ENCODE measurements around the gene NIM1K. TPM values are rescaled to one million over a fixed set of nuclear protein-coding genes. Genes with fewer than 3 reads are reported as not detected.

The NIM1K gene
- polyA plus RNA-seq, 2 donors = 0.12 to 0.21 TPM

DNA sequence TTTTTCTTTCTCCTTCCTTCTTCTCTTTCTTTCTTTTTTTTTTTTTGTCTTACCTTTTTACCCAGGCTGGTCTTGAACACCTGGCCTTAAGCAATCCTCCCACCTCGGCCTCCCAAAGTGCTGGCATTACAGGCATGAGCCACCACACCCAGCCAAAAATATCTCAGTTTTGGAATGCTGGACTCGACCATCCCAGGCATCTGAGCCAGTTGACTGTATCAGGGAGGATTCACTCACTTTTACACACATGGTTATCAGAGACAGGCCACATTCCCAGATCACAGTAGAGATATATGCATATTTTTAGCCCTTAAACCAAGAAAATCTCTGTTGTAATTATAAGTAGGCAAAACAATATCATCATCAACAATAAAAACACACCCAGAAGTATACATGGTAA, 21.9 kb downstream of the NIM1K start:
- Histone ChIP-seq H3K27me3 (ENCODE audit: control insufficient read depth in 1 of 2, insufficient read depth in 2 of 2, low read length in 2 of 2) (no peaks in the 10 kb centered on the region), H3K4me1 (ENCODE audit: control insufficient read depth in 2 of 2, insufficient read depth in 2 of 2, low read length in 1 of 2) (no peaks in the 10 kb centered on the region), H3K4me3 (ENCODE audit: low read depth in 1 of 2, low read length in 2 of 2) (no peak overlapping the region), H3K9me3 (ENCODE audit: control insufficient read depth in 2 of 2, insufficient read depth in 1 of 2, low read depth in 1 of 2, low read length in 1 of 2) (no peaks in the 10 kb centered on the region), H3K27ac (ENCODE audit: low read depth in 2 of 2, low read length in 1 of 2) (no peak overlapping the region), H3K36me3 (ENCODE audit: control insufficient read depth in 2 of 2, insufficient read depth in 2 of 2, low read length in 1 of 2) (no peaks in the 10 kb centered on the region)
- WGBS, 2 donors = 68 to 69% methylated on average over 2 of the region's 2 CpGs

DNA sequence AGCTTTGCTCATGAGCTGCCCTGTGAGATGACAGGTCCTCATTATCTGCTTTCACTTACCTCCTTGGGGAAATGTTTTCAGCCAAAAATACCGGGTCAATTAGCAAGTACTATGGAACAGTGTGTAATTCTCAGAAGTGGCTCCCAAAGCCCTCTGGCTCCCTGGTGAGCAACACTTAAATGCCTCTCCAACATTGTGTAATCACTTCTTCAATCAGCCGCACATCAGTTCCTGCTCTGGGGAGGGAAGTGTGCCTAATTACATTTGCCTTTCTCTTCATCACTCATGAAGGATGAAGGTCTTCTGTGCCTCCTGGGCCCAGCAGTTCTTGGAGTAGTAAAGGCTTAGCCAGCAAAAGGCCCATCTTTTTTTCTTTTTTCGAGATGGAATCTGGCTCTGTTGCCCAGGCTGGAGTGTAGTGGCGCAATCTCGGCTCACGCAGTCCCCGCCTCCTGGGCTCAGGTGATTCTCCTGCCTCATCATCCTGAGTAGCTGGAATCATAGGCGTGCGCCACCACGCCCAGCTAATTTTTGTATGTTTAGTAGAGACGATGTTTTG, 23.1 kb downstream of the NIM1K start:
- H3K27ac ChIP-seq (ENCODE audit: low read depth in 2 of 2, low read length in 1 of 2) = peak overlapping the region in 1 of 2 donors; percentile 1
- H3K4me1 ChIP-seq (ENCODE audit: control insufficient read depth in 2 of 2, insufficient read depth in 2 of 2, low read length in 1 of 2) = no peaks in the 10 kb centered on the region
- no peaks in the 10 kb centered on the region for H3K27me3 ChIP-seq (ENCODE audit: control insufficient read depth in 1 of 2, insufficient read depth in 2 of 2, low read length in 2 of 2)
- no peaks in the 10 kb centered on the region for H3K9me3 ChIP-seq (ENCODE audit: control insufficient read depth in 2 of 2, insufficient read depth in 1 of 2, low read depth in 1 of 2, low read length in 1 of 2)
- H3K4me3 ChIP-seq (ENCODE audit: low read depth in 1 of 2, low read length in 2 of 2) = no peak overlapping the region
- H3K36me3 ChIP-seq (ENCODE audit: control insufficient read depth in 2 of 2, insufficient read depth in 2 of 2, low read length in 1 of 2) = no peaks in the 10 kb centered on the region
- 55 to 76% methylated on average over 11 of the region's 11 CpGs for WGBS, 2 donors

GRCh38 chr5:43216941-43217340, 24.9 kb downstream of the NIM1K start:
- WGBS, 2 donors = 68 to 71% methylated on average over 2 of the region's 2 CpGs
- H3K4me1 ChIP-seq (ENCODE audit: control insufficient read depth in 2 of 2, insufficient read depth in 2 of 2, low read length in 1 of 2) = no peaks in the 10 kb centered on the region
- H3K36me3 ChIP-seq (ENCODE audit: control insufficient read depth in 2 of 2, insufficient read depth in 2 of 2, low read length in 1 of 2) = no peaks in the 10 kb centered on the region

GRCh38 chr5:43219120-43219519, 27.1 kb downstream of the NIM1K start:
- Histone ChIP-seq H3K9me3 (ENCODE audit: control insufficient read depth in 2 of 2, insufficient read depth in 1 of 2, low read depth in 1 of 2, low read length in 1 of 2) (no peaks in the 10 kb centered on the region), H3K27me3 (ENCODE audit: control insufficient read depth in 1 of 2, insufficient read depth in 2 of 2, low read length in 2 of 2) (no peaks in the 10 kb centered on the region), H3K4me3 (ENCODE audit: low read depth in 1 of 2, low read length in 2 of 2) (no peak overlapping the region), H3K27ac (ENCODE audit: low read depth in 2 of 2, low read length in 1 of 2) (no peak overlapping the region), H3K4me1 (ENCODE audit: control insufficient read depth in 2 of 2, insufficient read depth in 2 of 2, low read length in 1 of 2) (no peaks in the 10 kb centered on the region), H3K36me3 (ENCODE audit: control insufficient read depth in 2 of 2, insufficient read depth in 2 of 2, low read length in 1 of 2) (no peaks in the 10 kb centered on the region)
- WGBS, 2 donors = 74 to 82% methylated on average over 1 of the region's 1 CpG

More at GRCh38 chr5:43216941-43217340, 24.9 kb downstream of the NIM1K start:
- Histone ChIP-seq H3K4me3 (ENCODE audit: low read depth in 1 of 2, low read length in 2 of 2) (no peak overlapping the region), H3K9me3 (ENCODE audit: control insufficient read depth in 2 of 2, insufficient read depth in 1 of 2, low read depth in 1 of 2, low read length in 1 of 2) (no peaks in the 10 kb centered on the region), H3K27ac (ENCODE audit: low read depth in 2 of 2, low read length in 1 of 2) (no peak overlapping the region), H3K27me3 (ENCODE audit: control insufficient read depth in 1 of 2, insufficient read depth in 2 of 2, low read length in 2 of 2) (no peaks in the 10 kb centered on the region)

DNA sequence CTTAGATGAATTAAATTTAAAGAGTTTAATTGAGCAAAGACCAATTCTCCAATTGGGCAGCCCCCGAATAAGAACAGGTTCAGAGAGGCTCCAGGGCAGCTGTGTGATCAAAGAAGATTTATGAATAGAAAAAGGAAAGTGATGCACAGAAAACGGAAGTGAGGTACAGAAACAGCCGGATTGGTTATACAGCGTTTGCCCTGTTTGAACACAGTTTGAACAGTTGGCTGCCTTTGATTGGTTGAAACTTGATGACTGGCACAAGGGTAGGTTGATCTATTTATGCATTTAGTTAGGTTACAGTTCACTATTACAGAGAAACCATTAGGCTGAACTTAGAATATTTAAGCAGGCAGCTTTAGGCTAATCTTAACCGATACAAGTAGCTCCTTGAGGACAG, 29.5 kb downstream of the NIM1K start:
- 85 to 86% methylated on average over 5 of the region's 5 CpGs for WGBS, 2 donors
- Histone ChIP-seq H3K27me3 (ENCODE audit: control insufficient read depth in 1 of 2, insufficient read depth in 2 of 2, low read length in 2 of 2) (no peaks in the 10 kb centered on the region), H3K36me3 (ENCODE audit: control insufficient read depth in 2 of 2, insufficient read depth in 2 of 2, low read length in 1 of 2) (no peaks in the 10 kb centered on the region), H3K4me1 (ENCODE audit: control insufficient read depth in 2 of 2, insufficient read depth in 2 of 2, low read length in 1 of 2) (no peaks in the 10 kb centered on the region), H3K4me3 (ENCODE audit: low read depth in 1 of 2, low read length in 2 of 2) (no peak overlapping the region), H3K9me3 (ENCODE audit: control insufficient read depth in 2 of 2, insufficient read depth in 1 of 2, low read depth in 1 of 2, low read length in 1 of 2) (no peaks in the 10 kb centered on the region), H3K27ac (ENCODE audit: low read depth in 2 of 2, low read length in 1 of 2) (no peak overlapping the region)

DNA sequence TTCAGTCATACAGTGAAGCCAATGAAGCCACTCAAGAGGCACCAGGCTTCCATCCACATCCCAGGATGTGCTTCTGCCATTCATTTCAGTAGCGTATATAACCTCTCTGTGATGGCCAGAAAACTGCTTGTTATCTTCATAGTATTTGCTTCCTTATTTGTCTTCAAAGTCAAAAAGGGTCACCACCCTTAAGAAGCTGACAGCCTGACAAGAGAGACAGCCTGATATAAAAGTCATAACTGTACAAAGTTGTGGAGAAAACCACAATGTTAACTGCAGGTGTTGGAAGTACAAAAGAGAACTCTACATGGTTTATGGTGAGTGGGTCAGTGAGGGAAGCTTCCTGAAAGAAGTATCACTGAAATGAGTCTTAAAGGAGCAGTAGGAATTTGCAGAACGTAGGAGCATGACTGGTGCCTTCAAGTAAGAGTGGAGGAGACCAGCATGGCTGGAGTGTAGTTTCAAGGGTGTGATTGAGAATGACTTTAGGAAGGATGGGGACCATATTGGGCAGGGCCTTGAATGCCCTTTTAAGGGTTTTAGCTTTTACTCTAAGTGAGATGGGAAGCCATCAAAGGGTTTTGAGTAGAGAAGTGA, 33.7 kb downstream of the NIM1K start:
- H3K27me3 ChIP-seq (ENCODE audit: control insufficient read depth in 1 of 2, insufficient read depth in 2 of 2, low read length in 2 of 2) = no peaks in the 10 kb centered on the region
- H3K4me3 ChIP-seq (ENCODE audit: low read depth in 1 of 2, low read length in 2 of 2) = no peak overlapping the region
- no peaks in the 10 kb centered on the region for H3K36me3 ChIP-seq (ENCODE audit: control insufficient read depth in 2 of 2, insufficient read depth in 2 of 2, low read length in 1 of 2)
- no peaks in the 10 kb centered on the region for H3K9me3 ChIP-seq (ENCODE audit: control insufficient read depth in 2 of 2, insufficient read depth in 1 of 2, low read depth in 1 of 2, low read length in 1 of 2)
- H3K27ac ChIP-seq (ENCODE audit: low read depth in 2 of 2, low read length in 1 of 2) = no peak overlapping the region
- H3K4me1 ChIP-seq (ENCODE audit: control insufficient read depth in 2 of 2, insufficient read depth in 2 of 2, low read length in 1 of 2) = no peaks in the 10 kb centered on the region
- WGBS, 2 donors = 70 to 80% methylated on average over 2 of the region's 2 CpGs

DNA sequence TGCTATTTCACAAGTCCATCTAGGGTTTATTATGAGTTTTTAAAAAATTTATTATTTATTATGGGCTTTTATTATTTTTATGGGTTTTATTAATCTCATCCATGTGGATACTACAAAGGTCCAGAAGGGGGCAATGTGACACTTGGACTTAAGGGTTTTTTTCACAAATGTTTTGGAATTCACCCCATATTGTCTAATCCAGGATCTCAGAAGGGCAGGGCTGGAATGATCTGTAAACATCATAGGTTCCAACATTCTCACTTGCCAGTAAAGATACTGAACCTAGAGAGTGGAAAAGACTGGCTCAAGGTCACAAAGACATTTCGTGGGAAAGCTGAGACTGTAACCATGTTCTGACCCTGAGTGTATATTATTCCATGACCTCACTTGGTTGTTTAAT, 35.6 kb downstream of the NIM1K start:
- Histone ChIP-seq H3K36me3 (ENCODE audit: control insufficient read depth in 2 of 2, insufficient read depth in 2 of 2, low read length in 1 of 2) (no peaks in the 10 kb centered on the region), H3K4me1 (ENCODE audit: control insufficient read depth in 2 of 2, insufficient read depth in 2 of 2, low read length in 1 of 2) (peaks cover 0 to 4% of the 10 kb centered on the region in 2 donors), H3K9me3 (ENCODE audit: control insufficient read depth in 2 of 2, insufficient read depth in 1 of 2, low read depth in 1 of 2, low read length in 1 of 2) (no peaks in the 10 kb centered on the region), H3K4me3 (ENCODE audit: low read depth in 1 of 2, low read length in 2 of 2) (no peak overlapping the region), H3K27ac (ENCODE audit: low read depth in 2 of 2, low read length in 1 of 2) (no peak overlapping the region), H3K27me3 (ENCODE audit: control insufficient read depth in 1 of 2, insufficient read depth in 2 of 2, low read length in 2 of 2) (no peaks in the 10 kb centered on the region)
- 35 to 47% methylated on average over 1 of the region's 1 CpG for WGBS, 2 donors

DNA sequence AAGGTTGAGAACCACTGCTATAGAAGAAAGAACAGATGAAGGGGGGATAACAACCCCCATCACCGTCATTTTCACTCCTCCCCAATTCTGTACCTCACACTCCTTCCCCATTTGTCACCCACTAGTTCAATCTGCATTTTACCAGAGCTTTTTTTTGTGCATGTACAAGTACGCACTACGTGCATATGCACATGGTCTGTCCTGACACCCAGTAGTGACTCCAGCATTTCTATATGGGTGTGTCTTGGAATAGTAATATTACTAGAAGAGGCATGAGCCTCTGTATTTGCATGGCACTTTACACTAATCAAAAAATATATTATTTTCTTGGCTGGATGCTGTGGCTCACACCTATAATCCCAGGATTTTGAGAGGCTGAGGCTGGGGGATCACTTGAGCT, 38.7 kb downstream of the NIM1K start:
- Histone ChIP-seq H3K4me3 (ENCODE audit: low read depth in 1 of 2, low read length in 2 of 2) (no peak overlapping the region), H3K27me3 (ENCODE audit: control insufficient read depth in 1 of 2, insufficient read depth in 2 of 2, low read length in 2 of 2) (no peaks in the 10 kb centered on the region), H3K9me3 (ENCODE audit: control insufficient read depth in 2 of 2, insufficient read depth in 1 of 2, low read depth in 1 of 2, low read length in 1 of 2) (no peaks in the 10 kb centered on the region), H3K36me3 (ENCODE audit: control insufficient read depth in 2 of 2, insufficient read depth in 2 of 2, low read length in 1 of 2) (no peaks in the 10 kb centered on the region), H3K27ac (ENCODE audit: low read depth in 2 of 2, low read length in 1 of 2) (no peak overlapping the region), H3K4me1 (ENCODE audit: control insufficient read depth in 2 of 2, insufficient read depth in 2 of 2, low read length in 1 of 2) (peaks cover 0 to 4% of the 10 kb centered on the region in 2 donors)
- WGBS, 2 donors = 91 to 92% methylated on average over 3 of the region's 3 CpGs

- Histone ChIP-seq H3K36me3 (ENCODE audit: control insufficient read depth in 2 of 2, insufficient read depth in 2 of 2, low read length in 1 of 2) (no peaks in the 10 kb centered on the region), H3K27me3 (ENCODE audit: control insufficient read depth in 1 of 2, insufficient read depth in 2 of 2, low read length in 2 of 2) (no peaks in the 10 kb centered on the region), H3K4me3 (ENCODE audit: low read depth in 1 of 2, low read length in 2 of 2) (no peak overlapping the region), H3K4me1 (ENCODE audit: control insufficient read depth in 2 of 2, insufficient read depth in 2 of 2, low read length in 1 of 2) (peaks cover 0 to 4% of the 10 kb centered on the region in 2 donors), H3K27ac (ENCODE audit: low read depth in 2 of 2, low read length in 1 of 2) (no peak overlapping the region), H3K9me3 (ENCODE audit: control insufficient read depth in 2 of 2, insufficient read depth in 1 of 2, low read depth in 1 of 2, low read length in 1 of 2) (no peaks in the 10 kb centered on the region)
- 51 to 52% methylated on average over 3 of the region's 3 CpGs for WGBS, 2 donors
These were observed 40.0 kb downstream of the NIM1K start for GRCh38 chr5:43231977-43232376.

All from esophagus (tissue), 2 donors.